GM12872 (cell line): Measurements from ENCODE around the gene MTX3.

Experiments used
- CTCF ChIP-seq: IDR thresholded peaks from 3 replicates; pipeline ENCODE4 v1.5.1; 2011; ENCODE audit warnings: low read depth, mild to moderate bottlenecking, low read length, moderate library complexity; ENCODE audit not compliant: insufficient read depth

The MTX3 gene

GRCh38 chr5:79990598-79991507 is at the start of gene MTX3:
MTX3 (minus strand) TSS chr5:79991262; CDS start chr5:79991238, 24 bp downstream.
- TF ChIP-seq CTCF = no peak

- TF ChIP-seq CTCF = no peak
Measured at GRCh38 chr5:80039650-80040049, 48.6 kb upstream of the MTX3 start.

GRCh38 chr5:80037366-80037765 is 46.3 kb upstream of the MTX3 start:
- no peak for TF ChIP-seq CTCF

GRCh38 chr5:80036615-80037014 is 45.6 kb upstream of the MTX3 start:
- TF ChIP-seq CTCF = no peak

- no peak for TF ChIP-seq CTCF
Measured at GRCh38 chr5:80035839-80036238, 44.8 kb upstream of the MTX3 start.

GRCh38 chr5:80034962-80035821 is 44.1 kb upstream of the MTX3 start, which contains the start of gene THBS4:
THBS4 (plus strand) TSS chr5:80035348; CDS start chr5:80035538, 190 bp downstream.
- TF ChIP-seq CTCF = no peak

- no peak for TF ChIP-seq CTCF
Measured at GRCh38 chr5:80034559-80034958, 43.5 kb upstream of the MTX3 start.
